Left lung (tissue), 10 donors: ENCODE data around the gene DHRS7. TPM values are rescaled to one million over a fixed set of nuclear protein-coding genes. Genes with fewer than 3 reads are reported as not detected.
"Not testable (repeated sequence)": the region's sequence is repeated elsewhere in the genome, so short reads cannot be mapped to it uniquely, and the experiment has no call there.

Source experiments
- ATAC-seq: fragments of 200-7000 bp; cut with Tn5 transposase; one replicate; pipeline ENCODE4 v1.9.1; 2020; ENCODE audit warnings: moderate library complexity
- DNase-seq, 4 donors: peaks; one replicate each; pipeline ENCODE4 v3.0.0-alpha.2; 2013 to 2020
- H3K27ac ChIP-seq, 2 donors: fragments of 200-600 bp; sonication (generic) in 1 of 2; one replicate each; pipeline versions ENCODE4 v1.5.0 to v1.8.0; 2020 to 2021
- H3K27me3 ChIP-seq, 2 donors: fragments of 200-600 bp; sonication (generic) in 1 of 2; one replicate each; pipeline versions ENCODE4 v1.5.0 to v1.8.0; 2020 to 2021
- H3K36me3 ChIP-seq, 2 donors: fragments of 200-600 bp; sonication (generic) in 1 of 2; one replicate each; pipeline versions ENCODE4 v1.5.0 to v1.8.0; 2020 to 2021
- H3K4me1 ChIP-seq, 2 donors: fragments of 200-600 bp; one replicate each; pipeline ENCODE4 v1.8.0; 2021
- H3K4me3 ChIP-seq, 2 donors: fragments of 200-600 bp; sonication (generic) in 1 of 2; one replicate each; pipeline versions ENCODE4 v1.5.0 to v1.8.0; 2020 to 2021; ENCODE audit warnings: mild to moderate bottlenecking in 1 of 2
- H3K9me3 ChIP-seq, 2 donors: fragments of 200-600 bp; sonication (generic) in 1 of 2; one replicate each; pipeline versions ENCODE4 v1.5.0 to v1.8.0; 2020 to 2021
- CTCF ChIP-seq, 2 donors: fragments of 200-600 bp; sonication (generic) in 1 of 2; IDR thresholded peaks; one replicate each; pipeline versions ENCODE4 v1.5.0 to v1.8.0; 2021; ENCODE audit warnings: antibody characterized with exemption in 2 of 2
- intact Hi-C, 2 donors: fragments of 100-400 bp; cut with DNase I; formaldehyde crosslinking; loops; one replicate each; pipeline versions ENCODE4 v1.11.2 to v1.14.2; 2022
- polyA plus RNA-seq, 6 donors: library from polyadenylated mRNA; unstranded; fragments of 120-200 nt; gene quantifications; one replicate each; pipeline ENCODE4 v1.2.1, GENCODE V29; 2013; ENCODE audit not compliant: insufficient read length in 6 of 6
- total RNA-seq, 2 donors: library from RNA; stranded (reverse); fragmentation: NEBNext Ultra II Directional; extraction: Animal tissue kit (Norgen Biotek cat#: 25700); gene quantifications; one replicate each; pipeline ENCODE4 v1.2.1, GENCODE V29; 2021
- donor health status: DM: no; HTN: yes; CAD: no.
- donor health status: DM: no; HTN: no; CAD: no.

DHRS7 gene
- total and polyA plus RNA-seq, 8 donors: 52.9 to 122 (median 57.8) TPM

DNA sequence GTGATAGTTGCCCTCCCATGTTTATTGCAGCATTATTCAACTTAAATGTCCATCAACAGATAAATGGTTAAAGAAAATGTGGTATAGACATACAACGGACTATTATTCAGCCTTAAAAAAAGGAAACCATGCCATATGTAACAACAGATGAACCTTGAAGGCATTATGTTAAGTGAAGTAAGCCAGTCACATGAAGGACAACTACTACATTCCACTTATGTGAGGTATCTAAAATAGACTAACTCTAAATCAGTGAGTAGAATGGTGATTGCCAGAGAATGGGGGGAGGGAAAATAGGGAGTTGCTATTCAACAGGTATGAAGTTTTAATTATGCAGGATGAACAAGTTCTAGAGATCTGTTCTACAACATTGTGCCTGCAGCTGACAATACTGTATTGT lies 63.4 kb downstream of the DHRS7 start:
- intact Hi-C loops: no loop called here
- no peak for TF ChIP-seq CTCF (IDR thresholded peaks at IDR 0.05)
- no peak overlapping the region for H3K27ac ChIP-seq

GRCh38 chr14:60099855-60100254 lies 65.3 kb downstream of the DHRS7 start:
- DNase-seq, H3K4me3 ChIP-seq, H3K27me3 ChIP-seq, H3K27ac ChIP-seq, H3K9me3 ChIP-seq, H3K36me3 ChIP-seq, ATAC-seq, H3K4me1 ChIP-seq, intact Hi-C loops: not testable (repeated sequence)

More for the DNA sequence above, 63.4 kb downstream of the DHRS7 start:
- no peak for ATAC-seq
- DNase-seq: no peak
- Histone ChIP-seq H3K36me3 (peaks cover 0 to 10% of the 10 kb centered on the region in 2 donors), H3K4me1 (peaks cover 0 to 4% of the 10 kb centered on the region in 2 donors), H3K9me3 (no peaks in the 10 kb centered on the region), H3K27me3 (no peaks in the 10 kb centered on the region), H3K4me3 (no peak overlapping the region)

DNA sequence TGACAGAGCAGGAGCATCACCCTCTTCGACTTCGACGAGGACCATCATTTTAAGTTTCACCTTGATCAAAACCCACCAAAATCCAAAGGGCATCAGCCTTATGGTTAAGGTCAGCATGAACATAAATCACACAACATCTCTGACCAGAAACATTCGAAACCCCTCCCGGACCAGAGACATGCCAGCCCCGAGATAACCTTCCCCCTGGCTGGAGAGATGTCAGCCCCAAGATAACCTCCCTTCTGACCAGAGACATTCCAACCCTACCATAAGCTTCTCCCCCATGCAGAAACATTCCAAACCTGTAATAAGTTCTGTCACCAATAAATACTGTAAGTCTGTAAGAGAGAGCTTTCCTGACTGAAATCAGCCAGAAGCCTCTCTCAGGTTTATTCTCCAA lies 67.2 kb downstream of the DHRS7 start:
- Histone ChIP-seq H3K27ac (no peak overlapping the region), H3K27me3 (no peaks in the 10 kb centered on the region), H3K36me3 (peaks cover 0 to 10% of the 10 kb centered on the region in 2 donors), H3K9me3 (no peaks in the 10 kb centered on the region), H3K4me3 (no peak overlapping the region), H3K4me1 (peaks cover 0 to 26% of the 10 kb centered on the region in 2 donors)
- intact Hi-C loops: no loop called here
- ATAC-seq: no peak
- TF ChIP-seq CTCF (IDR thresholded peaks at IDR 0.05): no peak
- DNase-seq: no peak

DNA sequence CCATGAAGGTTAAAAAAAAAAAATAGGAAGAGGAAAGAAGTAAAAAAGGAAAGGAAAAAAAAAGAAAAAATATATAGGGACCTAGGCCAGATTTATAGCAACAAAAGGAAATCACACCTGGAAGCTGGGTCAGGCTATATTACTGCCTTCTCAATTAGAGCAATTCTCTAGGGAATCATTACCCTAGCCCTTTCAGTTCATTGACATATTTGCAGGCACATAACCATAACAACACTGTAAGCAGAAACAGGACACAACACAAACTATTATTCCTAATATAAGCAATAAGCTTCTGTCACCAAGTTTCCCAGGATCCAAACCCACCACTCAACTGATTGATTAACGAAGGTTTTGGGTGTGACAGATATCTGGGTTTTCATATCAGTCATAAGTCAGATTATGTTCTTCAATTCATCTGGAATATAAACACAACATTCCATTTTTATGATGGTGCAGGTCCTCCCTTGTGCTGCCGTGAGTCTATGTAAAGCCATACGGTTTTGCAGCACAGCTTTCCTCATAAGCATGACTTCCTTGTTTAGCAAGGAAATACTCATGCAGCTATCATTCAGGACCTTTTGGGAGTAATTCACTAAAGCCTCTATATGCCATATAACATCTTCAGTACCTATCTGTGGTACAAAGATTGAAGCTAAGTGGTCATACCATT lies 69.3 kb downstream of the DHRS7 start:
- Histone ChIP-seq H3K4me3 (no peak overlapping the region), H3K27ac (no peak overlapping the region), H3K4me1 (peaks cover 0 to 26% of the 10 kb centered on the region in 2 donors), H3K9me3 (no peaks in the 10 kb centered on the region), H3K27me3 (no peaks in the 10 kb centered on the region), H3K36me3 (peaks cover 0 to 10% of the 10 kb centered on the region in 2 donors)
- intact Hi-C loops: no loop called here
- ATAC-seq (no peak), DNase-seq (no peak)
- no peak for TF ChIP-seq CTCF (IDR thresholded peaks at IDR 0.05)

DNA sequence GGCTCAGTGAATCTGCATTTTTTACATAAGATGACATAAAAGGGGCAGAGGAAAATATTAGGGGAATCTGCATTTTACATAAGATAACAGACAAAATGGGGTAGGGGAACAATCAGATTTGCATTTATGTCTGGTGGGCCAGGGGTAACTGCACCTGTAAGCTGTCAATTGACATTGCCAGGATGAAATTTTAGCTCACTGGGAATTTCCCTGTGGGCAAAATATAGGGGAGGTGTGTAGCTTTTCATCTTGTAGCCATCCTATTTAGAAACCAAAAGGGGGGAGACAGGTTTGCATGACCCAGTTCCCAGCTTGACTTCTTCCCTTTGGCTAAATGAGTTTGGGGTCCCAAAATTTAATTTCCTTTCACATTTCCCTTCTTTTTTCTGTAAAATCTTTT lies 70.0 kb downstream of the DHRS7 start:
- intact Hi-C loops: no loop called here
- no peaks in the 10 kb centered on the region for H3K9me3 ChIP-seq
- peaks cover 0 to 10% of the 10 kb centered on the region in 2 donors for H3K36me3 ChIP-seq
- no peak overlapping the region for H3K4me3 ChIP-seq
- no peak for DNase-seq
- no peaks in the 10 kb centered on the region for H3K27me3 ChIP-seq
- H3K4me1 ChIP-seq: peaks cover 0 to 26% of the 10 kb centered on the region in 2 donors
- no peak for TF ChIP-seq CTCF (IDR thresholded peaks at IDR 0.05)
- ATAC-seq: no peak
- H3K27ac ChIP-seq: no peak overlapping the region
